Measurements from ENCODE around the gene TMC7.

Gene TMC7

GRCh38 chr16:18983565-18984434, at the start of gene TMC7:
TSS of gene TMC7 (plus strand) at chr16:18983934. CDS start at chr16:18984064, 130 bp downstream.
- Histone ChIP-seq H3K27me3 (ENCODE audit: low read depth, low read length) (peaks cover 4% of the 10 kb centered on the region), H3K4me1 (ENCODE audit: control insufficient read depth in 1 of 2, insufficient read depth in 2 of 2, low read length in 2 of 2) (no peaks in the 10 kb centered on the region), H3K27ac (ENCODE audit: low read length) (no peak within 1 kb of the TSS)

GRCh38 chr16:18936727-18937340, 46.9 kb upstream of the TMC7 start:
- H3K36me3 ChIP-seq (ENCODE audit: control insufficient read depth in 1 of 2, insufficient read depth in 2 of 2, low read length in 2 of 2), result no peaks in the 10 kb centered on the region
- H3K4me3 ChIP-seq (ENCODE audit: low read depth in 1 of 2, low read length in 2 of 2), result no peak overlapping the region
- H3K27ac ChIP-seq (ENCODE audit: low read length), result no peak overlapping the region
- no peaks in the 10 kb centered on the region for H3K27me3 ChIP-seq (ENCODE audit: low read depth, low read length)
- H3K4me1 ChIP-seq (ENCODE audit: control insufficient read depth in 1 of 2, insufficient read depth in 2 of 2, low read length in 2 of 2), result no peaks in the 10 kb centered on the region
- no peaks in the 10 kb centered on the region for H3K9me3 ChIP-seq (ENCODE audit: control insufficient read depth in 1 of 2, low read length in 2 of 2)

More at GRCh38 chr16:18983565-18984434, at the start of gene TMC7:
- Histone ChIP-seq H3K9me3 (ENCODE audit: control insufficient read depth in 1 of 2, low read length in 2 of 2) (no peaks in the 10 kb centered on the region), H3K4me3 (ENCODE audit: low read depth in 1 of 2, low read length in 2 of 2) (peak within 1 kb of the TSS; percentile 68 to 73), H3K36me3 (ENCODE audit: control insufficient read depth in 1 of 2, insufficient read depth in 2 of 2, low read length in 2 of 2) (no peaks in the 10 kb centered on the region)

DNA sequence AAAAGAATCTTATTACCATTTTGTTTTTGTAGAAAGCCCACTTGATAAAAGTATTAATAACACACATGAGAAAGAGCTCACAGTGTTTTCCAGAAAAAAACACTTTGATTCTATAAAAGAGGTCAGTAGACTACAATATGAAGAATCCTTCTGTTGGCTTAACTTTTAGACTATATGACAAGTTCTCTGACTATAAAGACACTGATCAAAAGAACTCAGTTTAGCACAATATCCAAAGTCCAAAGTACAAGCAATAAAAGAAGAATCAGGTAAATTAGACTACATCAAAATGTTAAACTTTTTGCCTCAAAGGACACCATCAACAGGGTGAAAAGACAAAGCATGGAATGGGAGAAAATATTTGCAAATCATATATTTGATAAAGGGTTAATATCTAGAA, 46.3 kb upstream of the TMC7 start:
- Histone ChIP-seq H3K27me3 (ENCODE audit: low read depth, low read length) (no peaks in the 10 kb centered on the region), H3K4me1 (ENCODE audit: control insufficient read depth in 1 of 2, insufficient read depth in 2 of 2, low read length in 2 of 2) (no peaks in the 10 kb centered on the region), H3K4me3 (ENCODE audit: low read depth in 1 of 2, low read length in 2 of 2) (no peak overlapping the region), H3K27ac (ENCODE audit: low read length) (no peak overlapping the region), H3K36me3 (ENCODE audit: control insufficient read depth in 1 of 2, insufficient read depth in 2 of 2, low read length in 2 of 2) (no peaks in the 10 kb centered on the region), H3K9me3 (ENCODE audit: control insufficient read depth in 1 of 2, low read length in 2 of 2) (no peaks in the 10 kb centered on the region)

GRCh38 chr16:18938986-18939385, 44.7 kb upstream of the TMC7 start:
- H3K27me3 ChIP-seq (ENCODE audit: low read depth, low read length), result no peaks in the 10 kb centered on the region
- no peak overlapping the region for H3K4me3 ChIP-seq (ENCODE audit: low read depth in 1 of 2, low read length in 2 of 2)
- no peaks in the 10 kb centered on the region for H3K36me3 ChIP-seq (ENCODE audit: control insufficient read depth in 1 of 2, insufficient read depth in 2 of 2, low read length in 2 of 2)
- no peaks in the 10 kb centered on the region for H3K4me1 ChIP-seq (ENCODE audit: control insufficient read depth in 1 of 2, insufficient read depth in 2 of 2, low read length in 2 of 2)
- H3K27ac ChIP-seq (ENCODE audit: low read length), result no peak overlapping the region
- no peaks in the 10 kb centered on the region for H3K9me3 ChIP-seq (ENCODE audit: control insufficient read depth in 1 of 2, low read length in 2 of 2)

DNA sequence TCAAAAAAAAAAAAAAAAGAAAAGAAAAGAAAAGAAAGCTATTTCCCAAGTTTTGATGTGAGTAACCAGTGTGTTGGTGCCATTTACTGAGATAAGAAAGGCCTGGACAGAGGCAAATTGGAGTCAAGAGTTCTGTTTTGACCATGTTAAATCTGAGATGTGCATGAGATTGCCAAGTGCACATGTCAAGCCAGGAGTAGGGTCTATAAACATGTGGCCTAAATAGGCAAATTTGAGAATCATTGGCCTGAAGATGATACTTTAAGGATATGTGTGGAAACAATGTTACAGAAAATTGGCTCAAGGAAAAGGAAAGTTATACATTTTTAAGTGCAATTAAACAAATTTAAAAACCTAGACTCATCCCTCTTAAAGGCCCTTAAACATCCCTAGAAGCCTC, 42.3 kb upstream of the TMC7 start:
- Histone ChIP-seq H3K36me3 (ENCODE audit: control insufficient read depth in 1 of 2, insufficient read depth in 2 of 2, low read length in 2 of 2) (no peaks in the 10 kb centered on the region), H3K27ac (ENCODE audit: low read length) (no peak overlapping the region), H3K4me3 (ENCODE audit: low read depth in 1 of 2, low read length in 2 of 2) (no peak overlapping the region), H3K27me3 (ENCODE audit: low read depth, low read length) (no peaks in the 10 kb centered on the region), H3K9me3 (ENCODE audit: control insufficient read depth in 1 of 2, low read length in 2 of 2) (no peaks in the 10 kb centered on the region), H3K4me1 (ENCODE audit: control insufficient read depth in 1 of 2, insufficient read depth in 2 of 2, low read length in 2 of 2) (no peaks in the 10 kb centered on the region)

DNA sequence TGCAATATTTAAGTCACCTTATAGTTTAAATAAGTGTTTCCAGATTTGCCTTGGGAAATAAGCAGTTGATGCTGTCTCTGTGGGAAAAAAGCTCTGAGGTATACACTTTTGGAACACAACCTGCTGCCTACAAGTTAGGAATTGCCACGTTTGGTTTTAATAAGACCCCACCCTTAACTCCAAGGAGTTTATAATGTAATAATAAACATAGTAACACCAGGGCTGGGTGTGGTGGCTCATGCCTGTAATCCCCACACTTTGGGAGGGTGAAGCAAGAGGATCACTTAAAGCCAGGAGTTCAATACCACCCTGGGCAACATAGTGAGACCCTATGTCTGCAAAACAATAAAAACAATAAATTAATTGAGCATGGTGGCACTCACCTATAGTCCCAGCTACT, 41.7 kb upstream of the TMC7 start:
- Histone ChIP-seq H3K36me3 (ENCODE audit: control insufficient read depth in 1 of 2, insufficient read depth in 2 of 2, low read length in 2 of 2) (no peaks in the 10 kb centered on the region), H3K9me3 (ENCODE audit: control insufficient read depth in 1 of 2, low read length in 2 of 2) (no peaks in the 10 kb centered on the region), H3K4me3 (ENCODE audit: low read depth in 1 of 2, low read length in 2 of 2) (no peak overlapping the region), H3K27me3 (ENCODE audit: low read depth, low read length) (no peaks in the 10 kb centered on the region), H3K4me1 (ENCODE audit: control insufficient read depth in 1 of 2, insufficient read depth in 2 of 2, low read length in 2 of 2) (no peaks in the 10 kb centered on the region), H3K27ac (ENCODE audit: low read length) (no peak overlapping the region)

GRCh38 chr16:18943414-18943813, 40.3 kb upstream of the TMC7 start:
- no peaks in the 10 kb centered on the region for H3K4me1 ChIP-seq (ENCODE audit: control insufficient read depth in 1 of 2, insufficient read depth in 2 of 2, low read length in 2 of 2)
- H3K4me3 ChIP-seq (ENCODE audit: low read depth in 1 of 2, low read length in 2 of 2), result no peak overlapping the region
- no peak overlapping the region for H3K27ac ChIP-seq (ENCODE audit: low read length)
- H3K9me3 ChIP-seq (ENCODE audit: control insufficient read depth in 1 of 2, low read length in 2 of 2), result no peaks in the 10 kb centered on the region
- no peaks in the 10 kb centered on the region for H3K36me3 ChIP-seq (ENCODE audit: control insufficient read depth in 1 of 2, insufficient read depth in 2 of 2, low read length in 2 of 2)
- no peaks in the 10 kb centered on the region for H3K27me3 ChIP-seq (ENCODE audit: low read depth, low read length)

DNA sequence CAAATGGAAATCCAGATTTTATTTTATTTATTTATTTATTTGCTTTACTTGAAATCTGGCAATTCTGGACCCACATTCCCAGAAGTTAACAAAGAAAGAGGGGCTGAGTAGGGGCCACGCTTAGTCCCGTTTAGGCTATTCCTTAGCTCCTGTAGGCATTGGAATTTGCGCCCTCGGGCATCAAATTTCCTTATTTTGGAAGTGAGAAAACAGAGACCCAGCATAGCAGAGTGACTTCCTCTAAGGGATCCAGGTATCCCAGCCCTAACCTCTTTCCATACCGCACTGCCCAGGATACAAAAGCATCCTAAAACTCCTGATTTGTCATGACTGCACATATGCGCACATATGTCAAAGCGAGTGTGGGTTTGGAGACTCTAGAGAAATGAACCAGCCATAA, 38.5 kb upstream of the TMC7 start:
- H3K4me1 ChIP-seq (ENCODE audit: control insufficient read depth in 1 of 2, insufficient read depth in 2 of 2, low read length in 2 of 2), result no peaks in the 10 kb centered on the region
- H3K27me3 ChIP-seq (ENCODE audit: low read depth, low read length), result no peaks in the 10 kb centered on the region
- no peaks in the 10 kb centered on the region for H3K9me3 ChIP-seq (ENCODE audit: control insufficient read depth in 1 of 2, low read length in 2 of 2)
- no peak overlapping the region for H3K27ac ChIP-seq (ENCODE audit: low read length)
- no peaks in the 10 kb centered on the region for H3K36me3 ChIP-seq (ENCODE audit: control insufficient read depth in 1 of 2, insufficient read depth in 2 of 2, low read length in 2 of 2)
- H3K4me3 ChIP-seq (ENCODE audit: low read depth in 1 of 2, low read length in 2 of 2), result no peak overlapping the region

DNA sequence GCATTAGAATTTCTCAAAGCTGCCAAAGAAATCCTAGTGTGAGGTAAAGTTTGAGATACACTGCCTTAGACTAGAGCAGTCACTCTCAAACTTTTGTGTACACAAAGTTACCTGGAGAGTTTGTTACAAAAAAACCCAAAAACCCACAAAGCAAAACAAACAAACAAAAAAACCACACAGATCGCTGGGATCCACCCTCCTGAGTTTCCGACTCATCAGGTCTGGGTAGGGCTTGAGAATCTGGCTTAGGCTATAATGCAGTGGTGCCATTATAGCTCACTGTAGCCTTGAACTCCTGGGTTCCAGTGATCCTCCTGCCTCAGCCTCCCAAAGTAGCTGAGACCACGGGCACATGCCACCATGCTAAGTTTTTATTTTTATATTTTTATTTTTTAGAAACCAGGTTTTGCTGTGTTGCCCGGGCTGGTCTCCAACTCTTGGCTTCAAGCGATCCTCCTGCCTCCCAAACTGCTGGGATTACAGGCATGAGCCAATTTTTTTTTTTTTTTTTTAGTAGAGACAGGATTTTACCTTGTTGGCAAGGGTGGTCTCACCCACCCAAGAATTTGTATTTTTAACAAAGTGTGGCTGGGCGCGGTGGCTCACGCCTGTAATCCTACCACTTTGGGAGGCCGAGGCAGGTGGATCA, 35.2 kb upstream of the TMC7 start:
- Histone ChIP-seq H3K27ac (ENCODE audit: low read length) (no peak overlapping the region), H3K36me3 (ENCODE audit: control insufficient read depth in 1 of 2, insufficient read depth in 2 of 2, low read length in 2 of 2) (no peaks in the 10 kb centered on the region)

GRCh38 chr16:18950469-18951185, 33.1 kb upstream of the TMC7 start:
- Histone ChIP-seq H3K27me3 (ENCODE audit: low read depth, low read length) (no peaks in the 10 kb centered on the region), H3K4me3 (ENCODE audit: low read depth in 1 of 2, low read length in 2 of 2) (no peak overlapping the region), H3K36me3 (ENCODE audit: control insufficient read depth in 1 of 2, insufficient read depth in 2 of 2, low read length in 2 of 2) (no peaks in the 10 kb centered on the region), H3K27ac (ENCODE audit: low read length) (no peak overlapping the region), H3K4me1 (ENCODE audit: control insufficient read depth in 1 of 2, insufficient read depth in 2 of 2, low read length in 2 of 2) (no peaks in the 10 kb centered on the region), H3K9me3 (ENCODE audit: control insufficient read depth in 1 of 2, low read length in 2 of 2) (no peaks in the 10 kb centered on the region)

More for the DNA sequence above, 35.2 kb upstream of the TMC7 start:
- Histone ChIP-seq H3K4me3 (ENCODE audit: low read depth in 1 of 2, low read length in 2 of 2) (no peak overlapping the region), H3K4me1 (ENCODE audit: control insufficient read depth in 1 of 2, insufficient read depth in 2 of 2, low read length in 2 of 2) (no peaks in the 10 kb centered on the region), H3K9me3 (ENCODE audit: control insufficient read depth in 1 of 2, low read length in 2 of 2) (no peaks in the 10 kb centered on the region), H3K27me3 (ENCODE audit: low read depth, low read length) (no peaks in the 10 kb centered on the region)

GRCh38 chr16:18953547-18953946, 30.2 kb upstream of the TMC7 start:
- Histone ChIP-seq H3K27ac (ENCODE audit: low read length) (no peak overlapping the region), H3K36me3 (ENCODE audit: control insufficient read depth in 1 of 2, insufficient read depth in 2 of 2, low read length in 2 of 2) (no peaks in the 10 kb centered on the region), H3K27me3 (ENCODE audit: low read depth, low read length) (no peaks in the 10 kb centered on the region), H3K4me3 (ENCODE audit: low read depth in 1 of 2, low read length in 2 of 2) (no peak overlapping the region), H3K9me3 (ENCODE audit: control insufficient read depth in 1 of 2, low read length in 2 of 2) (no peaks in the 10 kb centered on the region), H3K4me1 (ENCODE audit: control insufficient read depth in 1 of 2, insufficient read depth in 2 of 2, low read length in 2 of 2) (no peaks in the 10 kb centered on the region)
